Astrocyte of the spinal cord (primary cell): ENCODE measurements around the gene HIF1A.

Experiments used
- DNase-seq: peaks from one replicate; pipeline ENCODE4 v3.0.0; 2011; ENCODE audit warnings: low read depth, low spot score
- H3K4me3 ChIP-seq: 2 replicates; pipeline ENCODE4 v1.5.1; 2011; ENCODE audit warnings: low read depth, mild to moderate bottlenecking, low read length, moderate library complexity
- CTCF ChIP-seq: IDR thresholded peaks from 2 replicates; pipeline ENCODE4 v1.5.1; 2012; ENCODE audit warnings: low read depth, mild to moderate bottlenecking, low read length, inconsistent platforms
- in situ Hi-C: cut with HindIII; loops from 2 replicates; pipeline ENCODE4 v1.10.0; 2017; ENCODE audit warnings: low sequenced_read_pairs

The HIF1A gene

DNA sequence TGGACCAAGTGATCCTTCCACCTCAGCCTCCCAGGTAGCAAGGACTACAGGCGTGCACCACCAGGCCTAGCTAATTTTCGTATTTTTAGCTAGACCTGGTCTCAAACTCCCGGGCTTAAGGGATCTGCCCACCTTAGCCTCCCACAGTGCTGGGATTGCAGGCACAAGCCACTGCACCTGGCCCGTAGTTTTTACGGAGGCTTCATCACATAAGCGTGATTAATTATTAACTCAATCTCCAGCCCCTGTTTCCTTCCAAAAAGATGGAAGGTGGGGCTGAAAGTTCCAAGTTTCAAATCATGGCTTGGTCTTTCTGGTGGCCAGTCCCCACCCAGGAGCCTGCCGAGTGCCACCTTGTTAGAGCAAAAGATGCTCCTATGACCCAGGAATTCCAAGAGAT, 22.5 kb upstream of the HIF1A start:
- in situ Hi-C loops, result no loop called here
- TF ChIP-seq CTCF, result no peak
- H3K4me3 ChIP-seq, result no peak overlapping the region
- DNase-seq, result no peak

GRCh38 chr14:61673305-61673704, 22.0 kb upstream of the HIF1A start:
- H3K4me3 ChIP-seq, result no peak overlapping the region
- DNase-seq, result no peak
- in situ Hi-C loops, result no loop called here
- no peak for TF ChIP-seq CTCF

GRCh38 chr14:61675291-61675690, 20.0 kb upstream of the HIF1A start:
- no peak overlapping the region for H3K4me3 ChIP-seq
- DNase-seq, result no peak
- in situ Hi-C loops, result no loop called here
- no peak for TF ChIP-seq CTCF

- in situ Hi-C loops, result no loop called here
- no peak overlapping the region for H3K4me3 ChIP-seq
Observed at GRCh38 chr14:61677479-61677878, 17.8 kb upstream of the HIF1A start.

GRCh38 chr14:61678975-61679374, 16.3 kb upstream of the HIF1A start:
- no peak overlapping the region for H3K4me3 ChIP-seq
- in situ Hi-C loops, result no loop called here
- TF ChIP-seq CTCF, result no peak
- peak; percentile 13 for DNase-seq

More at GRCh38 chr14:61677479-61677878, 17.8 kb upstream of the HIF1A start:
- no peak for DNase-seq
- no peak for TF ChIP-seq CTCF

- in situ Hi-C loops, result no loop called here
- no peak for TF ChIP-seq CTCF
- no peak overlapping the region for H3K4me3 ChIP-seq
- DNase-seq, result no peak
Observed at GRCh38 chr14:61681413-61681812, 13.9 kb upstream of the HIF1A start.

GRCh38 chr14:61683108-61683507, 12.2 kb upstream of the HIF1A start:
- in situ Hi-C loops, result no loop called here

More at GRCh38 chr14:61683108-61683507, 12.2 kb upstream of the HIF1A start:
- TF ChIP-seq CTCF, result no peak
- no peak overlapping the region for H3K4me3 ChIP-seq
- no peak for DNase-seq
